ENCODE results near the gene LCN15. TPM values are rescaled to one million over a fixed set of nuclear protein-coding genes. Genes with fewer than 3 reads are reported as not detected.

The LCN15 gene
- total RNA-seq, 1 experiment from 2014 or later, result not detected

- TF ChIP-seq EZH2 (IDR thresholded peaks at IDR 0.05; ENCODE audit: low read length, unreplicated experiment) (no peak), EZH2phosphoT487 (IDR thresholded peaks at IDR 0.05; ENCODE audit: borderline replicate concordance, low read length) (no peak)
- TF ChIP-seq, protein P1, sequence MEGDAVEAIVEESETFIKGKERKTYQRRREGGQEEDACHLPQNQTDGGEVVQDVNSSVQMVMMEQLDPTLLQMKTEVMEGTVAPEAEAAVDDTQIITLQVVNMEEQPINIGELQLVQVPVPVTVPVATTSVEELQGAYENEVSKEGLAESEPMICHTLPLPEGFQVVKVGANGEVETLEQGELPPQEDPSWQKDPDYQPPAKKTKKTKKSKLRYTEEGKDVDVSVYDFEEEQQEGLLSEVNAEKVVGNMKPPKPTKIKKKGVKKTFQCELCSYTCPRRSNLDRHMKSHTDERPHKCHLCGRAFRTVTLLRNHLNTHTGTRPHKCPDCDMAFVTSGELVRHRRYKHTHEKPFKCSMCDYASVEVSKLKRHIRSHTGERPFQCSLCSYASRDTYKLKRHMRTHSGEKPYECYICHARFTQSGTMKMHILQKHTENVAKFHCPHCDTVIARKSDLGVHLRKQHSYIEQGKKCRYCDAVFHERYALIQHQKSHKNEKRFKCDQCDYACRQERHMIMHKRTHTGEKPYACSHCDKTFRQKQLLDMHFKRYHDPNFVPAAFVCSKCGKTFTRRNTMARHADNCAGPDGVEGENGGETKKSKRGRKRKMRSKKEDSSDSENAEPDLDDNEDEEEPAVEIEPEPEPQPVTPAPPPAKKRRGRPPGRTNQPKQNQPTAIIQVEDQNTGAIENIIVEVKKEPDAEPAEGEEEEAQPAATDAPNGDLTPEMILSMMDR (conservative IDR thresholded peaks at IDR 0.05; ENCODE audit: low read depth, low read length), result no peak
- no peak overlapping the region for H3K9ac ChIP-seq (ENCODE audit: low read length)
- POLR2A ChIA-PET (ENCODE audit: unreplicated experiment), result no interaction called here
- H3K4me2 ChIP-seq (ENCODE audit: low read length), result no peak overlapping the region
- no peaks in the 10 kb centered on the region for H3K27me3 ChIP-seq (ENCODE audit: low read length)
- H3K79me2 ChIP-seq (ENCODE audit: low read length), result no peaks in the 10 kb centered on the region
- H3K27ac ChIP-seq (ENCODE audit: low read length), result no peak overlapping the region
- DNase-seq, result no peak
- no peak overlapping the region for H2AFZ ChIP-seq (ENCODE audit: low read length)
- no TSS peak for BruUV-seq (replicated peaks)
- H3F3A ChIP-seq (ENCODE audit: low read length, unreplicated experiment), result no peaks in the 10 kb centered on the region
- intact Hi-C loops (cut with micrococcal nuclease), result no loop called here
- H3K4me3 ChIP-seq (ENCODE audit: low read length), result no peak overlapping the region
- H3K4me1 ChIP-seq (ENCODE audit: insufficient read depth, low read length), result no peaks in the 10 kb centered on the region
- no peaks in the 10 kb centered on the region for H3K9me3 ChIP-seq (ENCODE audit: low read length)
- no peaks in the 10 kb centered on the region for H3K9me2 ChIP-seq (replicated peaks; ENCODE audit: low read length)
- no peaks in the 10 kb centered on the region for H4K20me1 ChIP-seq (ENCODE audit: low read length)
- CTCF ChIA-PET, result no interaction called here
- no peak; the same call in 1 of the 2 replicates for ATAC-seq
- H3K36me3 ChIP-seq (ENCODE audit: low read depth, low read length), result no peaks in the 10 kb centered on the region
These were observed 3.9 kb downstream of the LCN15 start for GRCh38 chr9:136760424-136760823.

GRCh38 chr9:136759436-136760325 lies 4.6 kb downstream of the LCN15 start:
- Histone ChIP-seq H3K9me2 (replicated peaks; ENCODE audit: low read length) (no peaks in the 10 kb centered on the region), H3K4me3 (ENCODE audit: low read length) (no peak overlapping the region), H2AFZ (ENCODE audit: low read length) (no peak overlapping the region), H3K79me2 (ENCODE audit: low read length) (no peaks in the 10 kb centered on the region), H3K27me3 (ENCODE audit: low read length) (no peaks in the 10 kb centered on the region), H4K20me1 (ENCODE audit: low read length) (no peaks in the 10 kb centered on the region), H3K27ac (ENCODE audit: low read length) (no peak overlapping the region), H3K4me2 (ENCODE audit: low read length) (no peak overlapping the region), H3K9ac (ENCODE audit: low read length) (no peak overlapping the region), H3F3A (ENCODE audit: low read length, unreplicated experiment) (no peaks in the 10 kb centered on the region), H3K9me3 (ENCODE audit: low read length) (no peaks in the 10 kb centered on the region), H3K4me1 (ENCODE audit: insufficient read depth, low read length) (no peaks in the 10 kb centered on the region), H3K36me3 (ENCODE audit: low read depth, low read length) (no peaks in the 10 kb centered on the region)
- CTCF ChIA-PET, result no interaction called here
- TF ChIP-seq EZH2 (IDR thresholded peaks at IDR 0.05; ENCODE audit: low read length, unreplicated experiment) (no peak), EZH2phosphoT487 (IDR thresholded peaks at IDR 0.05; ENCODE audit: borderline replicate concordance, low read length) (no peak)
- TF ChIP-seq, protein P1 (conservative IDR thresholded peaks at IDR 0.05; ENCODE audit: low read depth, low read length), result no peak
- no TSS peak for BruUV-seq (replicated peaks)
- intact Hi-C loops (cut with micrococcal nuclease), result no loop called here
- POLR2A ChIA-PET (ENCODE audit: unreplicated experiment), result no interaction called here
- no peak for ATAC-seq
- no peak for DNase-seq

GRCh38 chr9:136759001-136759400 lies 5.3 kb downstream of the LCN15 start:
- Histone ChIP-seq H3K4me2 (ENCODE audit: low read length) (no peak overlapping the region), H3K36me3 (ENCODE audit: low read depth, low read length) (no peaks in the 10 kb centered on the region), H3K9me3 (ENCODE audit: low read length) (no peaks in the 10 kb centered on the region), H3K4me3 (ENCODE audit: low read length) (no peak overlapping the region), H3K9ac (ENCODE audit: low read length) (no peak overlapping the region), H3K4me1 (ENCODE audit: insufficient read depth, low read length) (no peaks in the 10 kb centered on the region), H3K27ac (ENCODE audit: low read length) (no peak overlapping the region), H3K79me2 (ENCODE audit: low read length) (no peaks in the 10 kb centered on the region), H4K20me1 (ENCODE audit: low read length) (no peaks in the 10 kb centered on the region), H3K27me3 (ENCODE audit: low read length) (no peaks in the 10 kb centered on the region), H2AFZ (ENCODE audit: low read length) (no peak overlapping the region), H3F3A (ENCODE audit: low read length, unreplicated experiment) (no peaks in the 10 kb centered on the region), H3K9me2 (replicated peaks; ENCODE audit: low read length) (no peaks in the 10 kb centered on the region)
- TF ChIP-seq EZH2phosphoT487 (IDR thresholded peaks at IDR 0.05; ENCODE audit: borderline replicate concordance, low read length), result no peak
- TF ChIP-seq, protein P1 (conservative IDR thresholded peaks at IDR 0.05; ENCODE audit: low read depth, low read length), result no peak
- TF ChIP-seq EZH2 (IDR thresholded peaks at IDR 0.05; ENCODE audit: low read length, unreplicated experiment), result no peak
- no peak for DNase-seq
- ChIA-PET POLR2A (ENCODE audit: unreplicated experiment) (no interaction called here), CTCF (no interaction called here)
- intact Hi-C loops (cut with micrococcal nuclease), result no loop called here
- no TSS peak for BruUV-seq (replicated peaks)
- no peak for ATAC-seq

All from PC-3 (cell line).